ENCODE results near the gene POLR2C.

- TF ChIP-seq, protein P1, sequence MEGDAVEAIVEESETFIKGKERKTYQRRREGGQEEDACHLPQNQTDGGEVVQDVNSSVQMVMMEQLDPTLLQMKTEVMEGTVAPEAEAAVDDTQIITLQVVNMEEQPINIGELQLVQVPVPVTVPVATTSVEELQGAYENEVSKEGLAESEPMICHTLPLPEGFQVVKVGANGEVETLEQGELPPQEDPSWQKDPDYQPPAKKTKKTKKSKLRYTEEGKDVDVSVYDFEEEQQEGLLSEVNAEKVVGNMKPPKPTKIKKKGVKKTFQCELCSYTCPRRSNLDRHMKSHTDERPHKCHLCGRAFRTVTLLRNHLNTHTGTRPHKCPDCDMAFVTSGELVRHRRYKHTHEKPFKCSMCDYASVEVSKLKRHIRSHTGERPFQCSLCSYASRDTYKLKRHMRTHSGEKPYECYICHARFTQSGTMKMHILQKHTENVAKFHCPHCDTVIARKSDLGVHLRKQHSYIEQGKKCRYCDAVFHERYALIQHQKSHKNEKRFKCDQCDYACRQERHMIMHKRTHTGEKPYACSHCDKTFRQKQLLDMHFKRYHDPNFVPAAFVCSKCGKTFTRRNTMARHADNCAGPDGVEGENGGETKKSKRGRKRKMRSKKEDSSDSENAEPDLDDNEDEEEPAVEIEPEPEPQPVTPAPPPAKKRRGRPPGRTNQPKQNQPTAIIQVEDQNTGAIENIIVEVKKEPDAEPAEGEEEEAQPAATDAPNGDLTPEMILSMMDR (IDR thresholded peaks at IDR 0.05 in 8 of 11, conservative IDR thresholded peaks at IDR 0.05 in 3 of 11), result peak in 7 of 11 experiments; percentile 22 to 50 (median 35)
- TF ChIP-seq POLR2A (IDR thresholded peaks at IDR 0.05), result no peak
These were observed 40.2 kb upstream of the POLR2C start for GRCh38 chr16:57422026-57422944.

Data from spleen (tissue), 7 donors.